NCI-H2081 (cell line): ENCODE measurements around the gene TRMT112.
"Not testable (repeated sequence)": the region's sequence is repeated elsewhere in the genome, so short reads cannot be mapped to it uniquely, and the experiment has no call there.

Experiments
- DNase-seq, 2 experiments: peaks; one replicate each; lab custom pipeline; 2025; lab: John Stamatoyannopoulos, UW

Gene TRMT112

DNA sequence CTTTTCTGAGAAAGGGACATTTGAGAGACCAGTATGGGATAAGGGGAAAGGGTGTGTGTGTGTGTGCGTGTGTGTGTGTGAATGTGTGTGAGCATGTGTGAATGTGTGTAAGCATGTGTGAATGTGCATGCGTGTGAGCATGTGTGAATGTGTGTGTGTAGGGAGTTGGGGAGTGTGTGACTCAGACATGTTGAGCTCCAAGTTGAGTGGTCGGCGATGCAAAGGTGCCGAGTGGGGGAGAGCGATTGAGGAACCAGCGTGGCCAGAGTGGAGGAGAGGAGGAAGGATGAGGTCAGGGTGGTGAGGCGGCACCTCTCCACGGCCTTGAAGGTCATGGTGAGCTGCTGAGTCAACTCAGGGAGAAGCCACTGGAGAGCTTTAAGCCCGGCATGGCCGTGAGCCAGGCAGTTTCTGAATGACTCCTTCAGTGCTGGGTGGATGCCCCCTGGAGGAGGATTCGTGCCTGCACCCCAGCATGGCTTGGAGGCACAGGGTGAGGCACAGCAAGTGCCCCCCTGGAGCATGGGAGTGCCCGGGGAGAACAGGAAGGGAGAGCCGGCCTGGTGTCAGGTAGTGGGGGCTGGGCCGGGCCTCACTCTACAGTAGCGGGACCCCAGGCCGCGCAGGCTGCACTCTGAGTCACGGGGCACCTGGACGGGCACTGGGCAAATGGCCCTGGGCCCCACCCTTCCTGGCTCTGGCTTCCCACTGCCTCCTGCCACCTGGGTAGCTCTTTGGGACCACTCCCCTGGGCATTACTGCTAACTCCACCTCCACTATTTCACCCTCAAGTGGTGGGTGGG lies 14.4 kb upstream of the TRMT112 start:
- no peak for DNase-seq

- DNase-seq = no peak
Observed at GRCh38 chr11:64330888-64331287, 13.5 kb upstream of the TRMT112 start.

DNA sequence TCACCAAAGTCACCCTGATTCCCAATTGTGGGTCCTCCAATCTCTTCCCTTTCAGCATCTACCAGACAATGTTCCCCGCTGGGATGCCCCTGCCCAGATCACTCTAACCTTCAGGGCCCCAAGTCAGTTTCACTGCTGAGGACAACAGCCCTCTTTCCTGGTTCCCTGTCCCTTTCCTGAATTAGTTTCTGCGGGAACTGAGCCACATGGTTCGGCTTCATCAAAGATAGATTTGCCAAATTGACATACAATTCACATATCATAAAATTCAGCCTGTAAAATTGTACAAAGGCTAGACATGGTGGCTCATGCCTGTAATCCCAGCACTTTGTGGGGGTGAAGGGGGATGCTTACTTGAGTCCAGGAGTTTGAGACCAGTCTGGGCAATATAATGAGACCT lies 10.6 kb upstream of the TRMT112 start:
- DNase-seq = no peak

DNA sequence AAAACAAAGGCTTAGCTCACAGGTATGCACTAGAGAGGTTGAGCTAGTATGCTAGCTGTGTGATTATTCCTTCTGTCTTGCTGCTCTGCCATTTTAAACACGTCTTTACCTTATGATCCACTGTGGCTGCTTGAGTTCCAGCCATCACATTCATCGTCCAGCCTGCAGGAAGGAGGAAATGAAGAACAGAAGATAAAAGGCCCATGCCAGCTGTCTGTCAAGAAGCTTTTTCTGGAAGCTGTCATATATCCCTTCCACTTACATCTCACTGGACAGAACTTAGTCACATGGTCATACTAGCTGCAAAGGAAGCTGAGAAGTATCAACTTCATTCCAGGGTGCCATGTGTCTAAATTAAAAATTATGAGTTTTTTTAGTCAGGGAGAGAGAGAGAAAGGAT lies 10.0 kb upstream of the TRMT112 start:
- DNase-seq = no peak

GRCh38 chr11:64324692-64325469 lies 7.5 kb upstream of the TRMT112 start:
- DNase-seq = no peak

- not testable (repeated sequence) for DNase-seq
Observed at GRCh38 chr11:64323984-64324383, 6.6 kb upstream of the TRMT112 start.

DNA sequence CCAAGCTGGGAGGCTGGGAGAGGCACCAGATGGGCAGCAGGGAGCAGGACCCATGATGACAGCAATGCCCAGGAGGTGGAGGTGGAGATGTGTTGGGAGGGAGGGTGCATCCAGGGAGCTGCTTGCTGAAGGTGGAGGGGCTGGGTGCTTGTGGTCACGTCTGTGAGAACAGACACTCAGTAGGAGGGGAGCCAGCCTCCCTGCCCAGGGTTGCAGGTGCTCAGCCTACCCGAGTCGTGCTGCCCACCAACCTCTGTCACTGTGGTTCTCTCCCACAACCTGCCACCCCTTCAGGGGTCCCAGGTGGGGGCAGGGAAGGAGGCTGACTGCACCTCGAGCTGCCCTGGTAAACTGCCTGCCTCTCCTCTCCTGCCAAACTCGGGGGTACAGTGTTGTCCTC lies 6.0 kb upstream of the TRMT112 start:
- no peak for DNase-seq

DNA sequence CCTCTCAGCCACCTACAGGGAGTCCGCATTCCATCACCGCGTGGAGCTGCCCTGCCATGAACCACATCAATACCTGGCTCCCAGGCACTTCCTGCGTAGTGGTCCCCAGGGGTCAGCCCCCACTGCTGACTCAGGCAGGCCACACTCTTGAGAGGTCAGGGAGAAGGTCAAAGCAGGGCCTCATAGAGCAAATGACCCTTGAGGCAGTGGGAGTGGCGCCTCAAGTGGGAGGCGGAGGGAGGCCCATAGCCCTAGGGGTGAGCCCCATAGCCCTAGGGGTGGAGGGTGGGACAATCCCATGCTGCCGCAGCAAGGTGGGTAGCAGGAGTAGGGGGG lies 5.5 kb upstream of the TRMT112 start:
- no peak for DNase-seq

DNA sequence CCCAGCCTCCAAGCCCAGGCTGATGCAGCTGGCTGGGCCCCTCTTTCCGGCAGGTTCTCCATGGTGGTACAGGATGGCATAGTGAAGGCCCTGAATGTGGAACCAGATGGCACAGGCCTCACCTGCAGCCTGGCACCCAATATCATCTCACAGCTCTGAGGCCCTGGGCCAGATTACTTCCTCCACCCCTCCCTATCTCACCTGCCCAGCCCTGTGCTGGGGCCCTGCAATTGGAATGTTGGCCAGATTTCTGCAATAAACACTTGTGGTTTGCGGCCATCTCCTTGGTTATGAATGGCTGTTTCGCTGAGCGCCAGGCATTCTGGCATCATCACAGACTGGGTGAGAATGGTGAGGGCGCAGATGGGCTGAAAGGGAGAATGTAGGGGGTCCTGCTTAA lies 4.2 kb upstream of the TRMT112 start:
- no peak for DNase-seq

DNA sequence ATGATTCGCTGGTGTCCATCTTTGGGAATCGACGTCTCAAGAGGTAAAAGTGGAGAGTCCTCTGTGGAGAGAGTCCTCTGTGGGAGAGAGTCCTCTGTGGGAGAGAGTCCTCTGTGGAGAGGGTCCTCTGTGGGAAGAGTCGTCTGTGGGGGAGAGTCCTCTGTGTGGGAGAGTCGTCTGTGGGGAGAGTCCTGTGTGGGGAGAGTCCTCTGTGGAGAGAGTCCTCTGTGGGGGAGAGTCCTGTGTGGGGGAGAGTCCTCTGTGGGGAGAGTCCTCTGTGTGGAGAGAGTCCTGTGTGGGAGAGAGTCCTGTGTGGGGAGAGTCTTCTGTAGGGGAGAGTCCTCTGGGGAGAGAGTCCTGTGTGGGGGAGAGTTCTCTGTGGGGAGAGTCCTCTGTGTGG lies 3.7 kb upstream of the TRMT112 start:
- no peak for DNase-seq

GRCh38 chr11:64320556-64320955 lies 3.2 kb upstream of the TRMT112 start:
- no peak for DNase-seq

- DNase-seq = no peak
Observed at GRCh38 chr11:64318766-64319761, 1.7 kb upstream of the TRMT112 start.

- DNase-seq = peak; percentile 95 to 96
Observed at GRCh38 chr11:64317961-64318765, 804 bp upstream of the TRMT112 start, which contains the start of gene PRDX5. Gene PRDX5 (plus strand): TSS chr11:64318121. CDS start chr11:64318216, 95 bp downstream.

DNA sequence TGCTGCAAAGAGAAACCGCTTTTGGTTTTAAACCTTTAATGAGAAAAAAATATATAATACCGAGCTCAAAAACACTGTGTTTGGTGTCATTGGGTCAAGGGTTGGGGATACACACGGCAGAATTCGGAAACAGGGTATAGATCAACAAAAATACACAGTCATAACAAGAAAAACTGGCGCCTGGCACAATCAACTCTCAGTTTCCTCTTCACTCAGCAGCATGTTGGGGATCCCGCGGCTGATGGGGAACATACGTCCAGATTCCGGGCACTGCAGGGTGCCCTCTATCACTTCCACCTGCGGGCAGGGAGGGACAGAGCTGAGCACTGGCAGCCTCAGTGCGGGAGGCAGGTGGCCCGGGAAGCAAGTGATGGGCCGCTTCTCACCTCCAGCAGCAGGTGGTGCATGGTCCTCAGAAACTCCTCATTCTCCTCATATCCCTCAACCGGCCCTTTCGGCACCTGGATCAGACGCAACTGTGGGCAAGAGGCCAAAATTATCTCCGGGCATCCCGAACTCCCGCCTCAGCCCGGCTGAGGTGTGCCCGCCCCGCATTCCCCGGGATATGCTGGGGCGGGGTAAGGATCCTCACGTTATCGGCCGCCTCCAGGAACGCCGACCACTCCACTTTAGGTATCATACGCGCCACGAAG lies 561 bp downstream of the TRMT112 start:
- DNase-seq = peak; percentile 40 to 63

GRCh38 chr11:64315667-64316526 lies 1.5 kb downstream of the TRMT112 start:
- DNase-seq = not testable (repeated sequence)

DNA sequence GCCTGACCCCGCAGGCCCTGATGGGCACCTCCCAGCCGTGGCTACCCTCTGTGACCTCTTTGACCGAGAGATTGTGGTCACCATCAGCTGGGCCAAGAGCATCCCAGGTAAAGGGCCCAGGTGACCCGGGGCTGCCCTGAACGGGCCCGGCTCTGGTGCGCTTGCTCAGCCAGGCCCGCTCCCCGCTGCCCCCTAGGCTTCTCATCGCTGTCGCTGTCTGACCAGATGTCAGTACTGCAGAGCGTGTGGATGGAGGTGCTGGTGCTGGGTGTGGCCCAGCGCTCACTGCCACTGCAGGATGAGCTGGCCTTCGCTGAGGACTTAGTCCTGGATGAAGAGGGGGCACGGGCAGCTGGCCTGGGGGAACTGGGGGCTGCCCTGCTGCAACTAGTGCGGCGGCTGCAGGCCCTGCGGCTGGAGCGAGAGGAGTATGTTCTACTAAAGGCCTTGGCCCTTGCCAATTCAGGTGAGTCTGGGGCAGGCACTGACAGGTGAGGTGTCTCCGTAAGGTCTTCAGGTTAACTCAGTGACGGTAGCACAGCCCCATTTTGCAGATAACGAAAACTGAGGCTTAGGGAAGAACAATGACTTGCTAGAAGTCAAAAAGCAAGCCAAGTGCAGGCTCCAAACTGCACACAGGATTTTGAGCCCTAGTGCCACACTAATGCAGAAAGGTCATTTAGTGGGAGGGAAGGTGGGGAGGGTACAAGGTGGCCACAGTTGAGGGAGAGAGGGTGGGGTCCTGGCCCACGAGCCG lies 2.4 kb downstream of the TRMT112 start:
- DNase-seq = no peak

GRCh38 chr11:64314146-64314804 lies 3.1 kb downstream of the TRMT112 start:
- DNase-seq = no peak

GRCh38 chr11:64313491-64314145 lies 3.7 kb downstream of the TRMT112 start:
- no peak for DNase-seq
